ENCODE data around the gene C11orf24. TPM values are rescaled to one million over a fixed set of nuclear protein-coding genes. Genes with fewer than 3 reads are reported as not detected.

C11orf24 gene
- total RNA-seq, 1 donor from 2014 or later = 26.7 TPM

DNA sequence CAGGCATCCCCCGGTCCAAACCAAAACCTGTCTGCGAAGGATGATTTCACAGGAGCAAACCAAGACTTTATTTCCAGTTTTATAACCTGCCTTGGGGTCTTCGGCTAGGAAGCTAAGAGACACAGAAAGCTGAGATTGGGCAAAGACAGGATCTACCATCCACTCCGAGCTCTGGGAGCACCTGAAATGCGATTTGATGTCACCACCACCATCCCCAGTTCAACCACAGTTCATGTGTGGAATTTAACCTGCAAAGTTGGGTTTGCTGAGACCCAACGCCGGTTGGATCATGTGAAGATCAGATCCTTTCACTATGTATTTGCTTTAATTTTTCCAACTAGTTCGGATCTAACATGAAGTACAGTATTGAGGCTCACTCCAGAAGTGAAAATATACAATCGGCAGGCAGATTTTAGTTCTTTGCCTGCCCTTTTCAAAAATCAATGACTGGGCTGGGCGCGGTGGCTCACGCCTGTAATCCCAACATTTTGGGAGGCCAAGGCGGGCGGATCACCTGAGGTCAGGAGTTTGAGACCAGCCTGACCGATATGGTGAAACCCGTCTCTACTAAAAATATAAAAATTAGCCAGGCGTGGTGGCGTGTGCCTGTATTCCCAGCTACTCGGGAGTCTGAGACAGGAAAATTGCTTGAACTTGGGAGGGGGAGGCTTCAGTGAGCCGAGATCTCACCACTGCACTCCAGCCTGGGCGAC lies 1.4 kb upstream of the C11orf24 start:
- Histone ChIP-seq H3K36me3 (no peaks in the 10 kb centered on the region), H3K27ac (peak overlapping the region; percentile 93), H3K4me3 (peak overlapping the region; percentile 83), H3K27me3 (no peaks in the 10 kb centered on the region), H3K9me3 (no peaks in the 10 kb centered on the region), H3K4me1 (peaks cover 25% of the 10 kb centered on the region)
- no peak for DNase-seq
- intact Hi-C loops (cut with DNase I) = no loop called here
- TF ChIP-seq, protein P1, sequence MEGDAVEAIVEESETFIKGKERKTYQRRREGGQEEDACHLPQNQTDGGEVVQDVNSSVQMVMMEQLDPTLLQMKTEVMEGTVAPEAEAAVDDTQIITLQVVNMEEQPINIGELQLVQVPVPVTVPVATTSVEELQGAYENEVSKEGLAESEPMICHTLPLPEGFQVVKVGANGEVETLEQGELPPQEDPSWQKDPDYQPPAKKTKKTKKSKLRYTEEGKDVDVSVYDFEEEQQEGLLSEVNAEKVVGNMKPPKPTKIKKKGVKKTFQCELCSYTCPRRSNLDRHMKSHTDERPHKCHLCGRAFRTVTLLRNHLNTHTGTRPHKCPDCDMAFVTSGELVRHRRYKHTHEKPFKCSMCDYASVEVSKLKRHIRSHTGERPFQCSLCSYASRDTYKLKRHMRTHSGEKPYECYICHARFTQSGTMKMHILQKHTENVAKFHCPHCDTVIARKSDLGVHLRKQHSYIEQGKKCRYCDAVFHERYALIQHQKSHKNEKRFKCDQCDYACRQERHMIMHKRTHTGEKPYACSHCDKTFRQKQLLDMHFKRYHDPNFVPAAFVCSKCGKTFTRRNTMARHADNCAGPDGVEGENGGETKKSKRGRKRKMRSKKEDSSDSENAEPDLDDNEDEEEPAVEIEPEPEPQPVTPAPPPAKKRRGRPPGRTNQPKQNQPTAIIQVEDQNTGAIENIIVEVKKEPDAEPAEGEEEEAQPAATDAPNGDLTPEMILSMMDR (IDR thresholded peaks at IDR 0.05) = no peak
- ATAC-seq = no peak

DNA sequence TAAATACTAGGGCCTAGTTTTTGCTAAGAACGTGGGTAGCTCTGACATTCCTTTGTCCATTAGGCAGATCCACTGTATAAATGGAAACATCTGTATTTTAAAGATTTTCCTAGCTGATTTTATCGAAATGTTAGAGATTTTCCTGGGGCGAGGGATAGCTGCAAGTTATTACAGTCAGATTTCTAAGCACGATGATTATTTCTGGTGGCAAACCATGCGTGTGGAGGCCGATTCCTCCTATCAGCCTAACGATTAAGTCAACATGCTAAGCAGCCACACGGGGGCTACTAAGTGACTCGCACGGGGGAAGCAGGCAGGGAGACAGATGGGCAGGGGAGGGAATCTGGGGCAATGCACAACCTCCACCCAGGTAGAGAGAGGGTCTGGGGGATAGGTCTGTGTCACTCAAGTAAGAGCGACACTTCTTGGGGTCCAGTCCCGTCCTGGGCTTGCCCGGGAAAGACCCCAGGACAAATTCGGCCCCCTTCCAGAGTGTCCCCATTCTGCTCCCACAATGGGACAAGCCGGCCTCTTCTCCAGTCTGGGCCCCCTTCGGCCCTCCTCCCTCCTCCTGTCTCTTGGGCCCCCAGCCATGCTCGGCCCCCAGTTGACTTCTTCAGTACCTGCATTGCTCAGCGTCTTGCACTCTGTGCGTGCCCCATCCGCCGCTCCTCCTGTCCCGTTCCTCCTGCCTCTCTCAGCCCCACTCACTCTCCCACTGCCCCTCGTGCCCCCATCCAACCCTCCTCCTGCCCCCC lies 571 bp downstream of the C11orf24 start:
- TF ChIP-seq, protein P1 (IDR thresholded peaks at IDR 0.05) = peak; percentile 34
- Histone ChIP-seq H3K4me3 (peak overlapping the region; percentile 83), H3K9me3 (no peaks in the 10 kb centered on the region), H3K4me1 (peaks cover 25% of the 10 kb centered on the region), H3K27me3 (no peaks in the 10 kb centered on the region), H3K27ac (peak overlapping the region; percentile 93), H3K36me3 (peaks cover 18% of the 10 kb centered on the region)
- ATAC-seq (peak; percentile 46), DNase-seq (no peak)
- intact Hi-C loops (cut with DNase I) = no loop called here

DNA sequence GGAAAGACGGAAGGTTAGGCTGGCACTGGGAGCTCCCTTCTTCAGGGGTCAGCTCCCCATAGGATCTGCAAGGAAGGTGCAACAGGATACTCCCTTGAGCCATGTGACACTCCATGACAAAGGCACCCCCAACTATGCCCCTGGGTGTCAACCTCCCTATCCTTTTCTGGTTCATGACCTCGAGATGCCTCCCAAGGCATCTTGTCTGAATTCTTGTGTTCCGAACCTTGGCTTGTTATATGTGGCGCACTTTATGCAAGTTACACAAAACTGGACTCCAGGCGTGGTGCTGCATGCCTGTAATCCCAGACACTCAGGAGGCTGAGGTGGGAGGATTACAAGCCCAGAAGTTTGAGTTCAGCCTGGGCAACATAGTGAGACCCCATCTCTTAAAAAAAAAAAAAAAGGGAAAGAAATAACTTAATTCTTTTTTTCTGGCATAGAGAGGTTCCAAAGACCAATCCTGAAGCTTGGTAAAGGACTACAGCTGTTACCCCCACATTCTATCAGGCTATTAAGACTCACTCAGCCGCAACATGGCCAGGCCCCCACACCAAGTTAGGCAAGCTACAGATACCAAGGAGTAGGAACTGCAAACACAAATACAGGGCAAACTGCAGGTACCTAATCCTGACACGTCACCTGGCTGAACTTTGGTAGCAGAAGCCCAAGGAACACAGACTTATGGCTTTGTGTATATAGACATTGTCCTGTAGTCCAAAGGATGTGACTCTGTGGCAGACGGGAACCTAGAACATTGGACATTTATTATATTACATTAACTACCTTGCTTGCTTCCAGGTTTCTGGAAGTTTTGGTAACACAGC lies 1.4 kb downstream of the C11orf24 start:
- intact Hi-C loops (cut with DNase I) = no loop called here
- DNase-seq (no peak), ATAC-seq (no peak)
- Histone ChIP-seq H3K27me3 (no peaks in the 10 kb centered on the region), H3K36me3 (peaks cover 26% of the 10 kb centered on the region), H3K27ac (peak overlapping the region; percentile 93), H3K4me1 (peaks cover 25% of the 10 kb centered on the region), H3K4me3 (peak overlapping the region; percentile 83), H3K9me3 (no peaks in the 10 kb centered on the region)
- TF ChIP-seq, protein P1 (IDR thresholded peaks at IDR 0.05) = no peak

DNA sequence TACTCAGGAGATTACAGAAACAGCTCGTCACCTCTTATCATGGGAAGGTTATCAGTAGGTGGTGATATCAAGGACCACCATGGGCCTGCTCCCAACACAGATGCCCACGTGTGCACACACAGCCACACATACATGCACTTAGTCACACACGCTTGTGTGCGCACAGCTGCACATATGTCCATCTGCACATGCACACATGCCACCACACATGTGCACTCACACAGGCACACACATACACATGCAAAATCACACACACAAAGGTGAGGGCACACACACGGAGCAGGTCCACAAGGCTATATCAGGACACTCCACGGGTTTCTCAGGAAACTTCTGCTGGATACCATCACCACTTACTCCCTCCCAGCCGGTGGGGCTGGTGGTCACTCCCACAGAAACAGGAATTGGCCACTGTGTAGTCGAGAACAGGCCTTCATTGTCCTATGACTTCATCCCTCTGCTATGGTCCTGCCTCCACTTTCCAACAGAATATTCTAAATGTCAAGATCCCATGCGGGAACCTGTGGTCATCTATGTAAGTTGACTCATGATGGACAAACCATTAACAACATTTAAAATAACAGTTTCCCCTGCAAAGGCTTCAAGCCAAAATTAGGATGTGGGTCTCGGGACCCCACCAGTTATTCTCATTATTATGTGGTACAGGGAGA lies 2.2 kb downstream of the C11orf24 start:
- peaks cover 25% of the 10 kb centered on the region for H3K4me1 ChIP-seq
- H3K36me3 ChIP-seq = peaks cover 33% of the 10 kb centered on the region
- DNase-seq (no peak), ATAC-seq (no peak)
- intact Hi-C loops (cut with DNase I) = no loop called here
- H3K27me3 ChIP-seq = no peaks in the 10 kb centered on the region
- H3K27ac ChIP-seq = no peak overlapping the region
- no peaks in the 10 kb centered on the region for H3K9me3 ChIP-seq
- TF ChIP-seq, protein P1 (IDR thresholded peaks at IDR 0.05) = no peak
- no peak overlapping the region for H3K4me3 ChIP-seq

DNA sequence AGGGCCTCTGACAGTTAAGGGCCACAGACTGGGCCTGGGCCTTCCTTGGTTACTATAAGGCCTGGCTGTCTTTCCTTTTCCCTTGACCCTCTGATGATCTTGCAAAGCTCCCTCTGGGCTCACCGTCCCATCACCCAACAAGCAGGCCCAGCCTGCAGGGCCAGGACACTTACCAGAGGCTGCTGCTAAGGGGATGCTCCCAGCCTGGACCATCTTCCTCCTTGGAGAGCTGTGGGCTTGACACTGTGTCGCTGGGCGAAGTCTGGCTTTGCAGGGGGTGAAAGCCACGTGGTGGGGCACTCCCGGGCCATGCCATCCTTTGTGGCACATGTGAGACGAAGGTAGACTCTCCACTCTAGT lies 3.9 kb downstream of the C11orf24 start:
- Histone ChIP-seq H3K9me3 (no peaks in the 10 kb centered on the region), H3K27me3 (no peaks in the 10 kb centered on the region), H3K4me1 (peaks cover 23% of the 10 kb centered on the region), H3K4me3 (no peak overlapping the region), H3K27ac (no peak overlapping the region), H3K36me3 (peaks cover 44% of the 10 kb centered on the region)
- intact Hi-C loops (cut with DNase I) = no loop called here
- ATAC-seq = no peak
- TF ChIP-seq, protein P1 (IDR thresholded peaks at IDR 0.05) = no peak
- no peak for DNase-seq
